HL-60 (cell line): ENCODE measurements around the gene KRTAP3-1.

Source experiments
- DNase-seq, 2 experiments: peaks; one replicate each; pipeline ENCODE4 v3.0.0-alpha.2; 2010 to 2020; ENCODE audit warnings: low read depth in 1 of 2, low spot score in 1 of 2
- H3K27ac ChIP-seq: fragments of 250-450 bp; sonication (Bioruptor Pico); replicated peaks from 2 replicates; pipeline ENCODE4 v1.5.1; 2020; ENCODE audit warnings: mild to moderate bottlenecking, moderate library complexity
- H3K27me3 ChIP-seq: fragments of 250-450 bp; sonication (Bioruptor Pico); 2 replicates; pipeline ENCODE4 v1.5.1; 2021; ENCODE audit warnings: mild to moderate bottlenecking, moderate library complexity; ENCODE audit not compliant: insufficient read depth, poor library complexity, severe bottlenecking
- H3K4me3 ChIP-seq: replicated peaks from 2 replicates; pipeline ENCODE4 v1.5.1; 2011; ENCODE audit warnings: mild to moderate bottlenecking, control low read depth, low read length; ENCODE audit not compliant: insufficient read depth
- CTCF ChIP-seq: IDR thresholded peaks from one replicate; pipeline ENCODE4 v1.5.1; 2011; ENCODE audit warnings: low read length, control low read depth, inconsistent platforms; ENCODE audit not compliant: insufficient read depth
- GABPA ChIP-seq: IDR thresholded peaks from 2 replicates; pipeline ENCODE4 v1.6.1; 2012; ENCODE audit warnings: low read depth
- POLR2AphosphoS5 ChIP-seq: IDR thresholded peaks from 2 replicates; pipeline ENCODE4 v1.6.1; 2012; ENCODE audit warnings: low read depth
- REST ChIP-seq: IDR thresholded peaks from 2 replicates; pipeline ENCODE4 v1.6.1; 2012; ENCODE audit warnings: low read depth; ENCODE audit not compliant: insufficient replicate concordance
- SPI1 ChIP-seq: IDR thresholded peaks from 2 replicates; pipeline ENCODE4 v1.6.1; 2012; ENCODE audit warnings: low read depth, mild to moderate bottlenecking, borderline replicate concordance

Gene KRTAP3-1

DNA sequence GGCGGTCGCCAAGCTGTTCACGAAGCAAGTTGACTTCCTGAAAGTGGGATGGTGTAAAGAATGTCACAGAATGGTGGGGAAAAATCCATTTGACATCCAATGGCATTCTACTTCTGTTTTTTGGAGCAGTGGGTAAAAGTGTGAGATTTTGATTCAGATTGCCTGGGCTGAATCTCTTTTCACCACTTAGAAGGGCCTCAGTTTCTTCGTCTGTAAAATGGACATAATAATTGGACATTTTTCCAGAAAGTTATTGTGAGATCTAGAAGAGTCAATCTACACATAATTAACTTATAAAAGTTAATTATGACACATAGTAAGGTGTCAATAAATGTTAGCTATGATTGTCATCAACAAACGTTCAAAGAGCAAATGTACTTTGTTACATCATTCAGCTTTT is 27.8 kb downstream of the KRTAP3-1 start:
- TF ChIP-seq CTCF (no peak), GABPA (no peak)
- no peak for DNase-seq
- no peak overlapping the region for H3K27ac ChIP-seq
- H3K4me3 ChIP-seq, result no peak overlapping the region
- H3K27me3 ChIP-seq, result peaks cover 4% of the 10 kb centered on the region

GRCh38 chr17:40980596-40980995 is 28.3 kb downstream of the KRTAP3-1 start:
- no peak for DNase-seq

DNA sequence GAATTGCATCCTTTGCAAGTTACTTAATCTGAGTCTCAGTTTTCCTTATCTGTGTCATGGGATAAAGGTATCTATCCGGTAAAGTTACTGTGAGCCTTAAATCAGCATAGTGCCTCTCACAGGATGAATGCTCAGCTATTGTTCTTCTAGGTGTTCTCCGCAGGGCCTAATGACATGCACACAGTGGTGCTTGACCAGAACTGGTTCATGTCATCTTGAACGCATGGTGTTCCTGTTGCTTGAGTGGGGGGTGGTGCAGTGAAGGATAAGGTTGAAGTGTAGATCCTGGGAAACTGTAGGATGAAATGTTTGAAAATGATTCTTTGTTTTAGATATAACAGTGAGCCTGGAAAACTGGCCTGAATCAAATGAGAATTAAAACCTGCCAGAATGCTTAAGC is 28.8 kb downstream of the KRTAP3-1 start:
- TF ChIP-seq CTCF, result no peak
- no peak for TF ChIP-seq SPI1
- TF ChIP-seq POLR2AphosphoS5, result no peak
- no peak for TF ChIP-seq REST
- TF ChIP-seq GABPA, result no peak
- DNase-seq, result no peak
- H3K27me3 ChIP-seq, result peaks cover 4% of the 10 kb centered on the region
- no peak overlapping the region for H3K4me3 ChIP-seq
- H3K27ac ChIP-seq, result no peak overlapping the region

More at GRCh38 chr17:40980596-40980995, 28.3 kb downstream of the KRTAP3-1 start:
- Histone ChIP-seq H3K27ac (no peak overlapping the region), H3K4me3 (no peak overlapping the region), H3K27me3 (peaks cover 4% of the 10 kb centered on the region)
- TF ChIP-seq SPI1 (no peak), GABPA (no peak), POLR2AphosphoS5 (no peak), CTCF (no peak), REST (no peak)

- no peaks in the 10 kb centered on the region for H3K27me3 ChIP-seq
- TF ChIP-seq POLR2AphosphoS5 (no peak), GABPA (no peak), REST (no peak), CTCF (no peak), SPI1 (no peak)
- no peak for DNase-seq
- H3K4me3 ChIP-seq, result no peak overlapping the region
- H3K27ac ChIP-seq, result no peak overlapping the region
Observed at GRCh38 chr17:40978575-40979151, 30.3 kb downstream of the KRTAP3-1 start.
